Measurements from ENCODE around the gene ZNF592. TPM values are rescaled to one million over a fixed set of nuclear protein-coding genes. Genes with fewer than 3 reads are reported as not detected.
"Not testable (repeated sequence)": the region's sequence is repeated elsewhere in the genome, so short reads cannot be mapped to it uniquely, and the experiment has no call there.

The ZNF592 gene
- total and polyA plus RNA-seq, 2 of the 13 experiments (the other 11 are each of a cell fraction or from before 2014, with no cell fraction given): 8.2 to 9.8 TPM

GRCh38 chr15:84752700-84753099, 4.3 kb downstream of the ZNF592 start:
- ChIA-PET CTCF (ENCODE audit: low intra/inter-chr PET ratio, low total read pairs) (no interaction called here), POLR2A (interaction anchor here (0.9 to 1.6 kb wide), 5 partner anchors 9 to 101 kb away, joined by 3 to 10 read pairs (median 3); partner anchors contain the start of gene SEC11A)
- no peaks in the 10 kb centered on the region for H3K9me3 ChIP-seq (ENCODE audit: low read length)
- H3K9ac ChIP-seq (ENCODE audit: insufficient read depth, low read depth, low read length): peak overlapping the region; percentile 39
- ATAC-seq (no peak), FAIRE-seq (no peak), DNase-seq (ENCODE audit: low spot score) (peak; percentile 28)
- no peaks in the 10 kb centered on the region; a peak in 1 of 5 replicates for H3K27me3 ChIP-seq (ENCODE audit: control insufficient read depth in 1 of 2, insufficient read depth in 2 of 2, low read length in 2 of 2)
- no peaks in the 10 kb centered on the region; a peak in 1 of 5 replicates for H3K36me3 ChIP-seq (replicated peaks in 1 of 2; ENCODE audit: control insufficient read depth in 1 of 2, insufficient read depth in 2 of 2, low read length in 2 of 2)
- BruUV-seq (replicated peaks): no TSS peak
- H3K4me2 ChIP-seq (ENCODE audit: low read depth, low read length): peak overlapping the region; percentile 80
- intact Hi-C loops (cut with micrococcal nuclease; ENCODE audit: unreplicated experiment) (loop anchor here (1.0 to 10.0 kb wide), 2 partner anchors 62 to 94 kb away; partner anchors contain the start of genes ALPK3 and NMB), in situ Hi-C loops (cut with HindIII; ENCODE audit: extremely low pct_ligation_motif_present, low pct_unique_long_range_greater_than_20kb) (no loop called here)
- peak overlapping the region; percentile 54 for H3K27ac ChIP-seq (ENCODE audit: extremely low read length, insufficient read depth, low read length)
- H3K4me1 ChIP-seq (ENCODE audit: insufficient read depth, low read length): peaks cover 79% of the 10 kb centered on the region
- WGBS (ENCODE audit: low lambda C conversion rate): 6% methylated on average over 3 of the region's 3 CpGs
- peak; percentile 3; the same call in 1 of the 2 replicates for TF ChIP-seq FOXA3 (CRISPR knock-in tag; IDR thresholded peaks at IDR 0.05)
- no peak for TF ChIP-seq ZNF367 (CRISPR knock-in tag; IDR thresholded peaks at IDR 0.05; ENCODE audit: borderline replicate concordance)
- TF ChIP-seq SAP130 (CRISPR knock-in tag; IDR thresholded peaks at IDR 0.05; ENCODE audit: low read depth): 0 out of 2 replicates have a peak, but pooled peaks have one; percentile 13
- TF ChIP-seq YEATS4 (CRISPR knock-in tag; IDR thresholded peaks at IDR 0.05; ENCODE audit: borderline replicate concordance): no peak
- no peak for TF ChIP-seq ZFP37 (CRISPR knock-in tag; IDR thresholded peaks at IDR 0.05; ENCODE audit: borderline replicate concordance)
- H3K4me3 ChIP-seq (replicated peaks in 1 of 3; ENCODE audit: insufficient read depth in 1 of 3, low read depth in 2 of 3, low read length in 3 of 3): peak overlapping the region; percentile 4 to 44 (median 20); a peak in 3 of 6 replicates
- H4K20me1 ChIP-seq (ENCODE audit: insufficient read depth, low read length): peaks cover 29% of the 10 kb centered on the region
- H3K79me2 ChIP-seq (ENCODE audit: insufficient read depth, low read length): peaks cover 82% of the 10 kb centered on the region
- no peak overlapping the region for H2AFZ ChIP-seq (ENCODE audit: low read length)

GRCh38 chr15:84754889-84755288, 6.5 kb downstream of the ZNF592 start:
- BruUV-seq (replicated peaks); DNase-seq (ENCODE audit: low spot score); H3K36me3 ChIP-seq (replicated peaks in 1 of 2; ENCODE audit: control insufficient read depth in 1 of 2, insufficient read depth in 2 of 2, low read length in 2 of 2); ATAC-seq; CTCF ChIA-PET (ENCODE audit: low intra/inter-chr PET ratio, low total read pairs); POLR2A ChIA-PET; H3K9me3 ChIP-seq (ENCODE audit: low read length); in situ Hi-C loops (cut with HindIII; ENCODE audit: extremely low pct_ligation_motif_present, low pct_unique_long_range_greater_than_20kb); H3K27me3 ChIP-seq (ENCODE audit: control insufficient read depth in 1 of 2, insufficient read depth in 2 of 2, low read length in 2 of 2); H3K4me3 ChIP-seq (replicated peaks in 1 of 3; ENCODE audit: insufficient read depth in 1 of 3, low read depth in 2 of 3, low read length in 3 of 3); H2AFZ ChIP-seq (ENCODE audit: low read length); H3K27ac ChIP-seq (ENCODE audit: extremely low read length, insufficient read depth, low read length); FAIRE-seq; H3K4me2 ChIP-seq (ENCODE audit: low read depth, low read length); H3K9ac ChIP-seq (ENCODE audit: insufficient read depth, low read depth, low read length): not testable (repeated sequence)
- Histone ChIP-seq H3K4me1 (ENCODE audit: insufficient read depth, low read length) (peaks cover 92% of the 10 kb centered on the region), H3K79me2 (ENCODE audit: insufficient read depth, low read length) (peaks cover 92% of the 10 kb centered on the region), H4K20me1 (ENCODE audit: insufficient read depth, low read length) (peaks cover 31% of the 10 kb centered on the region)
- WGBS (ENCODE audit: low lambda C conversion rate): 96% methylated on average over 4 of the region's 4 CpGs
- intact Hi-C loops (cut with micrococcal nuclease; ENCODE audit: unreplicated experiment): loop anchor here (10.0 kb wide), 1 partner anchor 60 kb away; the partner anchor contains the start of gene ALPK3
